Endothelial cell of umbilical vein (primary cell): ENCODE data around the gene NR3C2. TPM values are rescaled to one million over a fixed set of nuclear protein-coding genes. Genes with fewer than 3 reads are reported as not detected.
A peak's percentile ranks its signal among the peaks of the same experiment; 100 is the strongest.

ENCODE experiments used
- BruUV-seq: library from RNA; stranded (reverse); fragments of 400-500 nt; replicated peaks from 2 replicates; lab custom pipeline; 2021; lab: Mats Ljungman, UMichigan
- CTCF ChIA-PET: fragments of 300-600, 350-600 bp; sonication (Branson Sonifier 250); formaldehyde crosslinking; loops from one replicate; lab custom pipeline; 2021; ENCODE audit warnings: antibody characterized with exemption, inconsistent platforms; lab: Charles Lee
- POLR2A ChIA-PET: fragments of 300-600, 350-600 bp; sonication (Branson Sonifier 250); formaldehyde crosslinking; loops from one replicate; lab custom pipeline; 2021; ENCODE audit warnings: antibody characterized with exemption, inconsistent platforms; lab: Charles Lee
- DNase-seq: peaks from one replicate; pipeline ENCODE4 v3.0.0-alpha.2; 2011; ENCODE audit warnings: low read depth, low spot score
- FAIRE-seq: peaks from 2 replicates; lab custom pipeline; 2011; peaks lifted over from hg19 to GRCh38; lab: Jason Lieb, UNC
- H2AFZ ChIP-seq: 2 replicates; pipeline ENCODE4 v1.6.0; 2012; ENCODE audit warnings: low read depth, low read length, control low read depth, inconsistent platforms
- H3K27ac ChIP-seq: 2 replicates; pipeline ENCODE4 v1.5.1; 2011; ENCODE audit warnings: low read depth, mild to moderate bottlenecking, control low read depth, low read length, moderate library complexity; ENCODE audit not compliant: insufficient read depth
- H3K27me3 ChIP-seq, 2 experiments: 2 replicates each; pipeline versions ENCODE4 v1.6.0 to v1.6.1; 2011; ENCODE audit warnings: low read length in 2 of 2, mixed read lengths in 1 of 2; ENCODE audit not compliant: control insufficient read depth in 2 of 2, insufficient read depth in 2 of 2
- H3K36me3 ChIP-seq, 2 experiments: 2 replicates in 1 of 2; 3 replicates in 1 of 2; pipeline ENCODE4 v1.5.1; 2011; ENCODE audit warnings: low read length in 2 of 2, mild to moderate bottlenecking in 1 of 2, moderate library complexity in 1 of 2; ENCODE audit not compliant: control insufficient read depth in 2 of 2, insufficient read depth in 2 of 2; ENCODE audit errors: extremely low read depth in 1 of 2
- H3K4me1 ChIP-seq: 3 replicates; pipeline ENCODE4 v1.5.1; 2011; ENCODE audit warnings: mild to moderate bottlenecking, low read length; ENCODE audit not compliant: control insufficient read depth, insufficient read depth; ENCODE audit errors: extremely low read depth
- H3K4me2 ChIP-seq: 2 replicates; pipeline ENCODE4 v1.6.1; 2011; ENCODE audit warnings: low read length, control low read depth, mixed read lengths; ENCODE audit not compliant: insufficient read depth
- H3K4me3 ChIP-seq, 3 experiments: fragments of 200-600 bp in 1 of 3; sonication (generic), shearing (Covaris generic) in 1 of 3; replicated peaks in 1 of 3; 2 replicates each; pipeline ENCODE4 v1.5.1; 2011 to 2016; ENCODE audit warnings: control low read depth in 3 of 3, low read length in 3 of 3, mild to moderate bottlenecking in 2 of 3, inconsistent platforms in 1 of 3, low read depth in 1 of 3, moderate library complexity in 1 of 3; ENCODE audit not compliant: insufficient read depth in 1 of 3
- H3K79me2 ChIP-seq: 2 replicates; pipeline ENCODE4 v1.6.0; 2012; ENCODE audit warnings: low read length, inconsistent platforms; ENCODE audit not compliant: control insufficient read depth, insufficient read depth
- H3K9ac ChIP-seq: replicated peaks from 2 replicates; pipeline ENCODE3; 2011; ENCODE audit warnings: low read length, control low read depth; ENCODE audit not compliant: insufficient read depth; ENCODE audit errors: extremely low read depth
- H3K9me1 ChIP-seq: replicated peaks from 3 replicates; pipeline ENCODE4 v1.6.0; 2011; ENCODE audit warnings: mild to moderate bottlenecking, low read length; ENCODE audit not compliant: control insufficient read depth, insufficient read depth; ENCODE audit errors: extremely low read depth
- H3K9me3 ChIP-seq: replicated peaks from 2 replicates; pipeline ENCODE4 v1.5.1; 2012; ENCODE audit warnings: low read length, inconsistent platforms; ENCODE audit not compliant: control insufficient read depth, insufficient read depth
- H4K20me1 ChIP-seq: replicated peaks from 2 replicates; pipeline ENCODE3; 2011; ENCODE audit warnings: mild to moderate bottlenecking, low read length; ENCODE audit not compliant: control insufficient read depth, insufficient read depth; ENCODE audit errors: extremely low read depth
- EZH2 ChIP-seq: IDR thresholded peaks from 2 replicates; pipeline ENCODE4 v1.6.1; 2012; ENCODE audit warnings: borderline replicate concordance, low read depth, mild to moderate bottlenecking, moderate library complexity, low read length, inconsistent platforms; ENCODE audit not compliant: severe bottlenecking
- FOS ChIP-seq: IDR thresholded peaks from 2 replicates; pipeline ENCODE4 v1.6.1; 2011; ENCODE audit warnings: mild to moderate bottlenecking, low read length, moderate library complexity, borderline replicate concordance; ENCODE audit not compliant: insufficient read depth
- GATA2 ChIP-seq: IDR thresholded peaks from 2 replicates; pipeline ENCODE4 v1.7.0; 2011; ENCODE audit warnings: low read depth, mild to moderate bottlenecking, moderate library complexity, mixed read lengths, low read length; ENCODE audit not compliant: insufficient read length, insufficient read depth
- JUN ChIP-seq: IDR thresholded peaks from 2 replicates; pipeline ENCODE4 v1.6.1; 2011; ENCODE audit warnings: borderline replicate concordance, low read depth; ENCODE audit not compliant: insufficient read length, insufficient read depth
- MYC ChIP-seq: IDR thresholded peaks from one replicate; pipeline ENCODE4 v1.6.1; 2011; ENCODE audit warnings: mild to moderate bottlenecking, low read depth, low read length
- POLR2A ChIP-seq: IDR thresholded peaks from 2 replicates; pipeline ENCODE4 v1.6.1; 2012; ENCODE audit warnings: low read depth, mild to moderate bottlenecking, control low read depth, low read length
- POLR2AphosphoS5 ChIP-seq: IDR thresholded peaks from 2 replicates; pipeline ENCODE4 v1.6.1; 2012; ENCODE audit warnings: low read depth, mild to moderate bottlenecking, control low read depth, low read length, moderate library complexity; ENCODE audit not compliant: insufficient read depth
- dilution Hi-C: fragments of 300-500 bp; cut with MboI; formaldehyde crosslinking; loops from one replicate; pipeline ENCODE4 v1.15.0; 2019; ENCODE audit warnings: low sequenced_read_pairs; ENCODE audit not compliant: extremely low pct_ligation_motif_present
- intact Hi-C: fragments of 100-400 bp; cut with micrococcal nuclease; formaldehyde crosslinking; loops from one replicate; pipeline ENCODE4 v1.10.0; 2022
- polyA plus RNA-seq, 4 experiments: library from polyadenylated mRNA; depleted of rRNA in 3 of 4; stranded (reverse) in 3 of 4; unstranded in 1 of 4; fragments of >200 nt; gene quantifications; 2 replicates each; pipeline versions ENCODE4 v1.2.1 to v1.2.3, GENCODE V29; 2011 to 2012; ENCODE audit warnings: missing spikeins in 1 of 4
- total RNA-seq: library from RNA; stranded (reverse); gene quantifications from 2 replicates; pipeline ENCODE4 v1.2.3, GENCODE V29; 2021
- TF ChIP-seq, protein P1 (sequence below): IDR thresholded peaks from 2 replicates; pipeline ENCODE4 v1.6.1; 2011; ENCODE audit not compliant: insufficient read depth, insufficient read length
- TF ChIP-seq, protein P2 (sequence below), 2 donors: IDR thresholded peaks; 1 replicate in 1 of 2; 2 replicates in 1 of 2; pipeline ENCODE4 v1.5.1; 2011; ENCODE audit warnings: low read length in 2 of 2, mild to moderate bottlenecking in 2 of 2, moderate library complexity in 2 of 2, control low read depth in 1 of 2, inconsistent platforms in 1 of 2, low read depth in 1 of 2; ENCODE audit not compliant: insufficient read depth in 1 of 2; ENCODE audit errors: extremely low read depth in 1 of 2

NR3C2 gene
- total and polyA plus RNA-seq, 2 donors (not counting 3 experiments of a cell fraction or from before 2014, with no cell fraction given): 4.8 to 16.4 TPM

DNA sequence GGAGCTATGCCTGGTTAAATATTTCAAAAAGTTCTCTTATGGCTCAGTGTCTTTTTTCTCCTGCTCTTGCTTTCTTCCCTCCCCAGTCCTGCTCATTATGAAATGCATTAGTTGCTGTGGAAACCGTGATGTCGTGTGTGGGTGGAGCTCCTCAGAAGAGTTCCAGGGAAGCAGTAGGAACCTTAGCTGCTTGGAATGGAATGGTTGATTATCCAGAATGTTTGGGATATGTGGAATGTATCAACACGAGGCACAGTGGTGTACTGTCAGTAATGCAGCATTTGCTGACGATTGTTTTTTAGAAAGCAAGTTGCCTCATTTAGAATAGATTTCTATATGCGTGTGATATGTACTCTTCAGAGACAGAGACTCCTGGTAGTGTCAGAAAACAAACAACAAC is 377.1 kb downstream of the NR3C2 start:
- ChIA-PET POLR2A (no interaction called here), CTCF (interaction anchor here (1.0 kb wide), 1 partner anchor 9 kb away, joined by 3 read pairs; no protein-coding TSS in a partner anchor)
- no peak overlapping the region for H3K4me3 ChIP-seq
- H3K27ac ChIP-seq: no peak overlapping the region
- H3K9ac ChIP-seq: no peak overlapping the region
- no peaks in the 10 kb centered on the region for H4K20me1 ChIP-seq
- no peaks in the 10 kb centered on the region for H3K4me1 ChIP-seq
- no peaks in the 10 kb centered on the region for H3K79me2 ChIP-seq
- DNase-seq: no peak
- H3K36me3 ChIP-seq: peaks cover 2 to 3% of the 10 kb centered on the region in 2 experiments
- dilution Hi-C loops: no loop called here
- H3K4me2 ChIP-seq: no peak overlapping the region
- intact Hi-C loops: no loop called here
- H3K9me3 ChIP-seq: no peaks in the 10 kb centered on the region
- TF ChIP-seq GATA2: no peak
- no peak for TF ChIP-seq MYC
- no peak for TF ChIP-seq POLR2A
- TF ChIP-seq POLR2AphosphoS5: no peak
- no peak for TF ChIP-seq JUN
- TF ChIP-seq FOS: no peak
- TF ChIP-seq EZH2: no peak
- TF ChIP-seq, protein P1, sequence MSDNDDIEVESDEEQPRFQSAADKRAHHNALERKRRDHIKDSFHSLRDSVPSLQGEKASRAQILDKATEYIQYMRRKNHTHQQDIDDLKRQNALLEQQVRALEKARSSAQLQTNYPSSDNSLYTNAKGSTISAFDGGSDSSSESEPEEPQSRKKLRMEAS: no peak
- TF ChIP-seq, protein P2, sequence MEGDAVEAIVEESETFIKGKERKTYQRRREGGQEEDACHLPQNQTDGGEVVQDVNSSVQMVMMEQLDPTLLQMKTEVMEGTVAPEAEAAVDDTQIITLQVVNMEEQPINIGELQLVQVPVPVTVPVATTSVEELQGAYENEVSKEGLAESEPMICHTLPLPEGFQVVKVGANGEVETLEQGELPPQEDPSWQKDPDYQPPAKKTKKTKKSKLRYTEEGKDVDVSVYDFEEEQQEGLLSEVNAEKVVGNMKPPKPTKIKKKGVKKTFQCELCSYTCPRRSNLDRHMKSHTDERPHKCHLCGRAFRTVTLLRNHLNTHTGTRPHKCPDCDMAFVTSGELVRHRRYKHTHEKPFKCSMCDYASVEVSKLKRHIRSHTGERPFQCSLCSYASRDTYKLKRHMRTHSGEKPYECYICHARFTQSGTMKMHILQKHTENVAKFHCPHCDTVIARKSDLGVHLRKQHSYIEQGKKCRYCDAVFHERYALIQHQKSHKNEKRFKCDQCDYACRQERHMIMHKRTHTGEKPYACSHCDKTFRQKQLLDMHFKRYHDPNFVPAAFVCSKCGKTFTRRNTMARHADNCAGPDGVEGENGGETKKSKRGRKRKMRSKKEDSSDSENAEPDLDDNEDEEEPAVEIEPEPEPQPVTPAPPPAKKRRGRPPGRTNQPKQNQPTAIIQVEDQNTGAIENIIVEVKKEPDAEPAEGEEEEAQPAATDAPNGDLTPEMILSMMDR (IDR thresholded peaks at IDR 0.05; ENCODE audit: extremely low read depth in 1 of 2, insufficient read depth in 1 of 2, low read depth in 1 of 2, low read length in 2 of 2): no peak
- H3K27me3 ChIP-seq: no peaks in the 10 kb centered on the region
- peak; percentile 37 for FAIRE-seq
- no peaks in the 10 kb centered on the region for H3K9me1 ChIP-seq
- BruUV-seq: no TSS peak
- no peak overlapping the region for H2AFZ ChIP-seq
